ENCODE data around the gene PITHD1.

Gene PITHD1

GRCh38 chr1:23804183-23804835, 26.1 kb downstream of the PITHD1 start:
- DNase-seq (ENCODE audit: extremely low read depth, low read depth) = no peak
- H3K4me3 ChIP-seq (replicated peaks; ENCODE audit: low read depth, low read length) = no peak overlapping the region
- TF ChIP-seq CTCF (IDR thresholded peaks at IDR 0.05; ENCODE audit: low read depth, low read length, missing control alignments) = peak; percentile 10

- DNase-seq (ENCODE audit: extremely low read depth, low read depth) = no peak
- no peak for TF ChIP-seq CTCF (IDR thresholded peaks at IDR 0.05; ENCODE audit: low read depth, low read length, missing control alignments)
- no peak overlapping the region for H3K4me3 ChIP-seq (replicated peaks; ENCODE audit: low read depth, low read length)
Measured at GRCh38 chr1:23805025-23805424, 26.8 kb downstream of the PITHD1 start.

DNA sequence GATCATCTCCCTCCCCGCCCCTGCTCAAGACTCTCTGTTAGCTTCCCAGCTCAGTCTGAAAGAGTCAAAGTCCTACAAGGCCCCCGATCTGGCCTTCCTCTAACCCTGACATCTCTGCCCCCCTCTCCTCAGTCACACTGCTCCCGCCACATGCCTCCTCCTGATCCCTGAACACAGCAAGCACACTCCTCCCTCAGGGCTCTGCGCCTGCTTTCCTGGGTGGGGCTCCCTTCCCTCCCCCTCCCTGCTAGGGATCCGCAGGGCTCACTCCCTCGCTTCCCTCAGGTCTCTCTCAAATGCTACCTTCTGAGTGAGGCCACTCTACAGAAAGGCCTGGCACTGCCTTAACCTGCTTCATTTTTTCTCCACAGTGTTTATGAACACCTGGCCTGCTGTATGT, 28.1 kb downstream of the PITHD1 start:
- TF ChIP-seq CTCF (IDR thresholded peaks at IDR 0.05; ENCODE audit: low read depth, low read length, missing control alignments) = no peak
- no peak for DNase-seq (ENCODE audit: extremely low read depth, low read depth)

GRCh38 chr1:23807453-23807852, 29.2 kb downstream of the PITHD1 start:
- no peak for TF ChIP-seq CTCF (IDR thresholded peaks at IDR 0.05; ENCODE audit: low read depth, low read length, missing control alignments)
- H3K4me3 ChIP-seq (replicated peaks; ENCODE audit: low read depth, low read length) = no peak overlapping the region
- DNase-seq (ENCODE audit: extremely low read depth, low read depth) = no peak

More for the DNA sequence above, 28.1 kb downstream of the PITHD1 start:
- no peak overlapping the region for H3K4me3 ChIP-seq (replicated peaks; ENCODE audit: low read depth, low read length)

DNA sequence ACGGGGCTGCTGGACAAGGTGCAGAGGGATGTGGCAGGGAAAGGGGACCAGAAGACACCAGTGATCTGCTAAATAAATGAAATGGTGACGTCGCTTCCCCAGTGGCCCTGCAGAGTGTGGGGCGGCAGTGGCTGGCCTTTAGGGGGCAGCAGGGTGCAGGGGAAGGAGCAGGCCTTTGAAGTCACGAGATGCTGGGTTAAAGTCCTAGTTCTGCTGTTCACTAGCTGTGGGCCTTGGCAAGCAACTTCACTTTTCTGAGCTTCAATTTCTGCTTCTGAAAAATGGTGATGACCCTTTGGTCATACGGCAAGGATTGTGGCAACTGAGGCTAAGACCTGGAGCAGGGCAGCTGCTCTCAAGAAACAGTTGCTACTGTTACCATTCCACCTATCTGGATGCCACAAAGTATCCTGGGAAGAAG, 31.5 kb downstream of the PITHD1 start:
- H3K4me3 ChIP-seq (replicated peaks; ENCODE audit: low read depth, low read length) = no peak overlapping the region
- DNase-seq (ENCODE audit: extremely low read depth, low read depth) = no peak
- peak; percentile 90 for TF ChIP-seq CTCF (IDR thresholded peaks at IDR 0.05; ENCODE audit: low read depth, low read length, missing control alignments)

- no peak overlapping the region for H3K4me3 ChIP-seq (replicated peaks; ENCODE audit: low read depth, low read length)
- peak; percentile 65 for TF ChIP-seq CTCF (IDR thresholded peaks at IDR 0.05; ENCODE audit: low read depth, low read length, missing control alignments)
- DNase-seq (ENCODE audit: extremely low read depth, low read depth) = no peak
Measured at GRCh38 chr1:23810818-23811540, 32.8 kb downstream of the PITHD1 start.

Measured in HFF-Myc (cell line).